Stimulated activated naive CD8-positive, alpha-beta T cell treated with anti-CD3 and anti-CD28 coated beads, Interleukin-15, amount 100 ng/mL, for 72 hours (primary cell): ENCODE results near the gene ZNF536.
"Not testable (repeated sequence)": the region's sequence is repeated elsewhere in the genome, so short reads cannot be mapped to it uniquely, and the experiment has no call there.

Experiments used
- ATAC-seq: fragments of 150-1000 bp; cut with Tn5 transposase; 2 replicates; pipeline ENCODE4 v1.10.0; 2021; ENCODE audit warnings: mild to moderate bottlenecking, moderate library complexity
- DNase-seq, 2 donors: peaks; one replicate each; pipeline ENCODE4 v3.0.0; 2021 to 2022
- H3K27ac Mint-ChIP-seq, 2 donors: one replicate each; pipeline ENCODE4 v1.8.0; 2022; ENCODE audit warnings: mild to moderate bottlenecking in 2 of 2, mixed read lengths in 2 of 2, moderate library complexity in 2 of 2
- H3K27me3 Mint-ChIP-seq: one replicate; pipeline ENCODE4 v1.8.0; 2022; ENCODE audit warnings: mixed read lengths
- H3K4me1 Mint-ChIP-seq: one replicate; pipeline ENCODE4 v1.8.0; 2022; ENCODE audit warnings: mild to moderate bottlenecking, mixed read lengths
- H3K4me3 Mint-ChIP-seq, 2 donors: one replicate each; pipeline ENCODE4 v1.8.0; 2022; ENCODE audit warnings: mild to moderate bottlenecking in 2 of 2, mixed read lengths in 2 of 2, moderate library complexity in 1 of 2
- H3K9me3 Mint-ChIP-seq, 2 donors: one replicate each; pipeline ENCODE4 v1.8.0; 2022; ENCODE audit warnings: mixed read lengths in 2 of 2

The ZNF536 gene

GRCh38 chr19:30448386-30449077 is 76.3 kb downstream of the ZNF536 start:
- H3K9me3 Mint-ChIP-seq, result no peaks in the 10 kb centered on the region
- DNase-seq (no peak), ATAC-seq (no peak)
- H3K4me1 Mint-ChIP-seq, result peaks cover 5% of the 10 kb centered on the region
- no peak overlapping the region for H3K4me3 Mint-ChIP-seq
- peak overlapping the region in 1 of 2 donors; percentile 72 for H3K27ac Mint-ChIP-seq
- peaks cover 9% of the 10 kb centered on the region for H3K27me3 Mint-ChIP-seq

GRCh38 chr19:30449078-30449590 is 77.0 kb downstream of the ZNF536 start:
- Mint-ChIP-seq H3K27ac (no peak overlapping the region), H3K4me3 (no peak overlapping the region), H3K27me3 (peaks cover 9% of the 10 kb centered on the region), H3K9me3 (no peaks in the 10 kb centered on the region), H3K4me1 (peaks cover 5% of the 10 kb centered on the region)
- DNase-seq (no peak), ATAC-seq (no peak)

GRCh38 chr19:30449673-30450072 is 77.5 kb downstream of the ZNF536 start:
- Mint-ChIP-seq H3K4me3 (no peak overlapping the region), H3K4me1 (peaks cover 5% of the 10 kb centered on the region), H3K27ac (no peak overlapping the region), H3K9me3 (no peaks in the 10 kb centered on the region), H3K27me3 (peaks cover 9% of the 10 kb centered on the region)
- no peak for DNase-seq
- no peak for ATAC-seq

GRCh38 chr19:30450100-30450499 is 77.9 kb downstream of the ZNF536 start:
- H3K4me3 Mint-ChIP-seq, result peak overlapping the region in 1 of 2 donors; percentile 8
- ATAC-seq, result no peak
- no peak overlapping the region for H3K27ac Mint-ChIP-seq
- peaks cover 5% of the 10 kb centered on the region for H3K4me1 Mint-ChIP-seq
- no peak for DNase-seq
- peaks cover 9% of the 10 kb centered on the region for H3K27me3 Mint-ChIP-seq
- H3K9me3 Mint-ChIP-seq, result no peaks in the 10 kb centered on the region

- ATAC-seq, result no peak
- DNase-seq, result no peak
- Mint-ChIP-seq H3K4me3 (no peak overlapping the region), H3K4me1 (peaks cover 5% of the 10 kb centered on the region), H3K9me3 (no peaks in the 10 kb centered on the region), H3K27me3 (peaks cover 9% of the 10 kb centered on the region), H3K27ac (no peak overlapping the region)
Measured at GRCh38 chr19:30450835-30451321, 78.7 kb downstream of the ZNF536 start.

GRCh38 chr19:30452931-30453330 is 80.7 kb downstream of the ZNF536 start:
- Mint-ChIP-seq H3K27me3 (peaks cover 9% of the 10 kb centered on the region), H3K9me3 (no peaks in the 10 kb centered on the region), H3K4me3 (no peak overlapping the region), H3K27ac (no peak overlapping the region), H3K4me1 (peaks cover 5% of the 10 kb centered on the region)
- no peak for DNase-seq
- no peak for ATAC-seq

- no peak overlapping the region for H3K4me3 Mint-ChIP-seq
- no peak for ATAC-seq
- no peak for DNase-seq
- H3K9me3 Mint-ChIP-seq, result peaks cover 0 to 3% of the 10 kb centered on the region in 2 donors
- H3K27ac Mint-ChIP-seq, result no peak overlapping the region
- peaks cover 5% of the 10 kb centered on the region for H3K4me1 Mint-ChIP-seq
- H3K27me3 Mint-ChIP-seq, result peaks cover 7% of the 10 kb centered on the region
Measured at GRCh38 chr19:30453743-30454142, 81.6 kb downstream of the ZNF536 start.

GRCh38 chr19:30455881-30456280 is 83.7 kb downstream of the ZNF536 start:
- DNase-seq, result no peak
- Mint-ChIP-seq H3K27me3 (no peaks in the 10 kb centered on the region), H3K4me3 (no peak overlapping the region), H3K27ac (no peak overlapping the region), H3K4me1 (no peaks in the 10 kb centered on the region), H3K9me3 (peaks cover 0 to 6% of the 10 kb centered on the region in 2 donors)
- no peak for ATAC-seq

GRCh38 chr19:30457484-30457883 is 85.3 kb downstream of the ZNF536 start:
- no peak for DNase-seq
- H3K4me3 Mint-ChIP-seq, result no peak overlapping the region
- no peaks in the 10 kb centered on the region for H3K27me3 Mint-ChIP-seq
- H3K9me3 Mint-ChIP-seq, result peaks cover 0 to 6% of the 10 kb centered on the region in 2 donors
- H3K27ac Mint-ChIP-seq, result no peak overlapping the region
- ATAC-seq, result no peak
- H3K4me1 Mint-ChIP-seq, result no peaks in the 10 kb centered on the region

- H3K4me3 Mint-ChIP-seq, result no peak overlapping the region
- peaks cover 0 to 6% of the 10 kb centered on the region in 2 donors for H3K9me3 Mint-ChIP-seq
- H3K27me3 Mint-ChIP-seq, result no peaks in the 10 kb centered on the region
Measured at GRCh38 chr19:30459859-30460258, 87.7 kb downstream of the ZNF536 start.

GRCh38 chr19:30464162-30464561 is 92.0 kb downstream of the ZNF536 start:
- no peak overlapping the region for H3K27ac Mint-ChIP-seq
- H3K9me3 Mint-ChIP-seq, result peaks cover 0 to 8% of the 10 kb centered on the region in 2 donors
- no peak overlapping the region for H3K4me3 Mint-ChIP-seq
- H3K4me1 Mint-ChIP-seq, result no peaks in the 10 kb centered on the region
- no peak for ATAC-seq
- DNase-seq, result no peak
- no peaks in the 10 kb centered on the region for H3K27me3 Mint-ChIP-seq

More at GRCh38 chr19:30459859-30460258, 87.7 kb downstream of the ZNF536 start:
- no peak for ATAC-seq
- DNase-seq, result no peak
- Mint-ChIP-seq H3K27ac (no peak overlapping the region), H3K4me1 (no peaks in the 10 kb centered on the region)

GRCh38 chr19:30466598-30466997 is 94.4 kb downstream of the ZNF536 start:
- ATAC-seq, H3K4me3 Mint-ChIP-seq, H3K4me1 Mint-ChIP-seq, DNase-seq, H3K9me3 Mint-ChIP-seq, H3K27me3 Mint-ChIP-seq: not testable (repeated sequence)
- H3K27ac Mint-ChIP-seq, result peak overlapping the region in 1 of 2 donors; percentile 72

- no peak for DNase-seq
- Mint-ChIP-seq H3K4me3 (no peak overlapping the region), H3K4me1 (no peaks in the 10 kb centered on the region), H3K27me3 (no peaks in the 10 kb centered on the region), H3K27ac (no peak overlapping the region), H3K9me3 (peaks cover 0 to 8% of the 10 kb centered on the region in 2 donors)
- ATAC-seq, result no peak
Measured at GRCh38 chr19:30467239-30467638, 95.1 kb downstream of the ZNF536 start.

GRCh38 chr19:30469774-30470173 is 97.6 kb downstream of the ZNF536 start:
- H3K9me3 Mint-ChIP-seq, result peaks cover 0 to 23% of the 10 kb centered on the region in 2 donors
- DNase-seq (no peak), ATAC-seq (no peak)
- no peak overlapping the region for H3K4me3 Mint-ChIP-seq
- no peaks in the 10 kb centered on the region for H3K27me3 Mint-ChIP-seq
- no peak overlapping the region for H3K27ac Mint-ChIP-seq
- H3K4me1 Mint-ChIP-seq, result no peaks in the 10 kb centered on the region

- Mint-ChIP-seq H3K27ac (no peak overlapping the region), H3K9me3 (peaks cover 0 to 23% of the 10 kb centered on the region in 2 donors), H3K4me1 (no peaks in the 10 kb centered on the region), H3K4me3 (no peak overlapping the region), H3K27me3 (no peaks in the 10 kb centered on the region)
- ATAC-seq (no peak), DNase-seq (no peak)
Measured at GRCh38 chr19:30471441-30471840, 99.3 kb downstream of the ZNF536 start.

GRCh38 chr19:30473334-30473867 is 101.2 kb downstream of the ZNF536 start:
- Mint-ChIP-seq H3K27ac (no peak overlapping the region), H3K9me3 (peaks cover 4 to 17% of the 10 kb centered on the region in 2 donors), H3K4me1 (no peaks in the 10 kb centered on the region), H3K4me3 (no peak overlapping the region), H3K27me3 (no peaks in the 10 kb centered on the region)
- ATAC-seq, result no peak
- DNase-seq, result no peak
